Omental fat pad (tissue), 4 donors: ENCODE data around the gene VPS4A. TPM values are rescaled to one million over a fixed set of nuclear protein-coding genes. Genes with fewer than 3 reads are reported as not detected.
"Not testable (repeated sequence)": the region's sequence is repeated elsewhere in the genome, so short reads cannot be mapped to it uniquely, and the experiment has no call there.

Experiments used
- ATAC-seq: fragments of 150-250 bp; one replicate; pipeline ENCODE4 v1.9.1; 2016; ENCODE audit warnings: mild to moderate bottlenecking, moderate library complexity; ENCODE audit not compliant: low FRiP score
- DNase-seq: peaks from one replicate; pipeline ENCODE4 v3.0.0-alpha.2; 2019; ENCODE audit warnings: low spot score
- total RNA-seq, 4 donors: library from RNA; depleted of rRNA; stranded (reverse); fragments of >200 nt; gene quantifications; one replicate each; pipeline ENCODE4 v1.1.0, GENCODE V29; 2016
- TF ChIP-seq, protein P1 (sequence below), 3 donors: fragments of 450-650 bp; IDR thresholded peaks; one replicate each; pipeline ENCODE4 v1.5.1; 2016 to 2017; ENCODE audit warnings: antibody characterized with exemption in 3 of 3, mild to moderate bottlenecking in 3 of 3, moderate library complexity in 2 of 3

VPS4A gene
- total RNA-seq, 4 donors from 2014 or later = 26.6 to 39.0 (median 34.1) TPM

DNA sequence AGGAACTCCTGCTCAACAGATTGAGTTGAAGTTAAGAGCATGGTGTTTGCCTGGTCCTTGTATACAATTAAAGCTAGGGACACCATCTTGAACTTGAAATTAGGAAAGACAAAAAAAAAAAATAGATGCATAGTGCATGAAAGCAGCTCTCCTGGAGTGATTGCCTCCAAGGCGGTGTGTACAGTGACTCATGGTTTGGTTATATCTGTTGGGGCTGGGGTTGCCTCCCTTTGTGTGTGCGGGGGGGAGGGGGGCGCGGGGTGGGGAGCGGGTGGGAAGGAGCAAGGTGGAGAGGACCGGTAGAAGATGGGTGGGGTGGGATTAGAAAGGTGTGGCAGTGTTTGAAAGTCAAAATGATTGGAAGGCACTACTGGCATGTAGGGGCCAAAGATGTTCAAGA lies 37.1 kb downstream of the VPS4A start:
- ATAC-seq (no peak), DNase-seq (no peak)
- TF ChIP-seq, protein P1, sequence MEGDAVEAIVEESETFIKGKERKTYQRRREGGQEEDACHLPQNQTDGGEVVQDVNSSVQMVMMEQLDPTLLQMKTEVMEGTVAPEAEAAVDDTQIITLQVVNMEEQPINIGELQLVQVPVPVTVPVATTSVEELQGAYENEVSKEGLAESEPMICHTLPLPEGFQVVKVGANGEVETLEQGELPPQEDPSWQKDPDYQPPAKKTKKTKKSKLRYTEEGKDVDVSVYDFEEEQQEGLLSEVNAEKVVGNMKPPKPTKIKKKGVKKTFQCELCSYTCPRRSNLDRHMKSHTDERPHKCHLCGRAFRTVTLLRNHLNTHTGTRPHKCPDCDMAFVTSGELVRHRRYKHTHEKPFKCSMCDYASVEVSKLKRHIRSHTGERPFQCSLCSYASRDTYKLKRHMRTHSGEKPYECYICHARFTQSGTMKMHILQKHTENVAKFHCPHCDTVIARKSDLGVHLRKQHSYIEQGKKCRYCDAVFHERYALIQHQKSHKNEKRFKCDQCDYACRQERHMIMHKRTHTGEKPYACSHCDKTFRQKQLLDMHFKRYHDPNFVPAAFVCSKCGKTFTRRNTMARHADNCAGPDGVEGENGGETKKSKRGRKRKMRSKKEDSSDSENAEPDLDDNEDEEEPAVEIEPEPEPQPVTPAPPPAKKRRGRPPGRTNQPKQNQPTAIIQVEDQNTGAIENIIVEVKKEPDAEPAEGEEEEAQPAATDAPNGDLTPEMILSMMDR (IDR thresholded peaks at IDR 0.05) = no peak

DNA sequence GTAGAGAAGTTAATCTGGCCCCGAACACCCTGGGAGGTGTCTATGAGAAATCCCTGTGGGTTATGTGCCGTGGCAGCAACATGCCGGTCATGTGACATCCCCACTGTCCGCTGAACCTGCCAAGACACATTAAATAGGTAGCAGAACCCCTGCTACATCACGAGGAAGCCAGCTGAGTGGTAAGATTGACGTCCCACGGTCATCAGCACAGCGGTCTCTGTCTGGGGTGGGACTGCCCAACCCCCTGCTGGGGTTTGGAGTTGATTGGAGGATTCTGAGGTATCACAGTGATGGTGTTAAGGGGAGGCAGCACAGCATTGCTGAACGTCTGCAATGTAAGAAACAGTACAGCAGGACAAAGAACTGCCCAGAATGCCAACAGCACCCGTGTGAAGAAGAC lies 38.4 kb downstream of the VPS4A start:
- ATAC-seq = no peak
- no peak for DNase-seq
- TF ChIP-seq, protein P1 (IDR thresholded peaks at IDR 0.05) = no peak

DNA sequence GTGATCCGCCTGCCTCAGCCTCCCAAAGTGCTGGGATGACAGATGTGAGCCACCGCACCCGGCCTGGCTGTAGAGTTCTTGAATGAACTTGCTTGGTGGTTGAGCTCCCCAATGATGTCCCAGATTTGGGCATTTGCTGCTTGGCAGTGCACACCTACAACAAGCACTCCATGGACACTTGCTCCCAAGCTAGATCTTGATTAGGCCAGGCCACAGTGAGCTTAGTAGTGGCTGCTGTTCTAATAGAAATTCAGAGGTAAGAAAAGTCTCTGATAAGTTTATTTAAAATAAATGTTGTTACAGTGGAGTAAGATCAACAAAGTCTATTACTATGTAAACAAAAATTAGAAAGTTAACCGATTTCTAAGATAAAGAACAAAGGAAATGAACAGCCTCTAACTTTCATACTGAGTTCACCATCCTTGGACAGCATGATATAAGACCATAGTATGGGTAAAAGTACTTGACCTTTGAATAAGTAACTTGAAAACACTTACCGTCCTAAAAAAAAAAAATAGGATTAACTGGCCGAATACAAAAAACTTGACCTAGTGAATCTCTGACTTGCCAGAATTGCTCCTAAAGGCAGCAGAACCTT lies 39.5 kb downstream of the VPS4A start:
- DNase-seq (no peak), ATAC-seq (no peak)
- TF ChIP-seq, protein P1 (IDR thresholded peaks at IDR 0.05) = no peak

DNA sequence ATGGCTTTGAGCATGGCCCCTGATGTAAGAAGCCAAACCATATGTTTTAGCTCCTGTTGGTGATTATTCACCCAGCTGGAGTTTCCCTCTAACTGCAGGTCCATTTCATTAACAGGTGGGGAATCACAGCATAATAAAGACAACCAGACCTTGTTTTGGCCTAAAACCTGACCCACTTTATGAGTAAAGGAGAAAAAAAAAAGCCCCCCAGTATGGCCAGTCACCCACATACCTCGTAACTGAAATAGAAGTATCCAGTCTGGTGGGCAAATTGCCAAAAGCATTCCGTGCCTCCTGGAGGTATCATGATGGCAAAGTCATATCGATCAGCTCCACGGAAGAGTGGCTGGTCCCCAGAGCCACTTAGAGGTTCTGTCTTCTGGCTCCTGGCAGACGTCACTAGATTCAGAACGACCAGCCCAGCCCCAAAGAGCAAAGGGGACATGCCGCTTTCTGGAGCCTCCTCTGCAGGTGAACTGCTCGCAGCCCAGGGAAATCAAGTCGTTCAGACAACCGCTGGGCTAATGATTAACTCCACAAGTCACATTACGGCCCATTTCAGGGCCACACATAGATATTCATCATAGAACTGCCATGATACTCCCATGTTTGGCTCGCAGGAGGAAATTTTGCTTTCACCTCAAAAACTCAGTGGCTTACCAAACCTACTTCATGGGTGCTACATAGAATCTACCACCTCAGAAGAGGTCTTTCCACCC lies 40.3 kb downstream of the VPS4A start, which contains the start of gene TMED6:
TSS of gene TMED6 (minus strand) at position 478 of the 719 bp plus-strand sequence. CDS start at position 445, 33 bp downstream.
- no peak for ATAC-seq
- TF ChIP-seq, protein P1 (IDR thresholded peaks at IDR 0.05) = no peak
- DNase-seq = no peak

DNA sequence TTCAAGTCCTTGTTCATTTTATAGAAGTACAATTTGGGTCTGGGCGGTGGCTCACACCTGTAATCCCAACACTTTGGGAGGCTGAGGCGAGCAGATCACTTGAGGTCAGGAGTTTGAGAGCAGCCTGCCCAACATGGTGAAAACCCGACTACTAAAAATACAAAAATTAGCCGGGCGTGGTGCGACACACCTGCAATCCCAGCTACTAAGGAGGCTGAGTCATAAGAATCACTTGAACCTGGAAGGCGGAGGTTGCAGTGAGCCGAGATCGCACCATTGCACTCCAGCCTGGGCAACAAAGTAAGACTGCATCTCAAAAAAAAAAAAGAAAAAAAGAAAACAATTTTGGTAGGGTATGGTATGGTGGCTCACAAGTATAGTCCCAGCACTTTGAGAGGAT lies 48.9 kb downstream of the VPS4A start:
- not testable (repeated sequence) for DNase-seq, ATAC-seq

DNA sequence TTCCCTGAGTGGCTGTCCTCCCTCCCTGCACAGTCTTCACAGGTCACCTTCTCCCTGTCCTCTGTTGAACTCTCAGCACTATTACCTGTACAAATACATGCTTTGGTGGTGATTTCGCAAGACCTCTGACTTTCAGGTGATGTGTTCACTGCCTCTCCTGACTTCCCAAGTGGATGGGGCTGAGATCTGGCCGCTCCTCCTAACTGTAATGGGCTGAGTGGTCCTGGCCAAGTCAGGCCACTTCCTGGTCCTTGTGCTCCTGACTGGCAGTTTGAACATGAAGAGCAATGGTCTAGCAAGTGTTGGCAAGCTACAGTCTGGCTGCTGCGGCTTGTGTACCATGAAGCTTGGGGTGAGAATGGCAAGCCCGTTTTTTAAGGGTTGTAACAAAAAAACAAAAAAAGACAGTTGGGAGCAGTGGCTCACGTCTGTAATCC lies 52.1 kb downstream of the VPS4A start:
- ATAC-seq (no peak), DNase-seq (no peak)
- TF ChIP-seq, protein P1 (IDR thresholded peaks at IDR 0.05) = no peak

DNA sequence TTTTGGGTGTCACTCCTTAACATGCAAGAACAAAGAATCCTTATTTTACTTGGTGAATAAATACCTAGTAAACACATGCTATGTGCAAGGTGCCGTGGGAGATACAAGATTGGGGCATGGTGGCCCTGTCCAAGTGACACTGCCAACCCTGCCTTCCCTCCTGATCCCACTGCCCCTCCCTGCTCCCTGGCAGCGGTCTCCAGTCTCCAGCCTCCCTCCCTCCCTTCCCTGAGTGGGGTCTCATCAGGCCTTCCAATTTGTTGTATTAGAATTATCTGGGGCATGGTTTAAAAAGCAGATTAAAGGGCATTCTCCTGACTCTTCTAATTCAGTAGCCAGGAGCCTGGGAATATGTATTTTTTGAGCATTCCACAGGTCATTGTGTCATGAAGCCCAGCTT lies 52.9 kb downstream of the VPS4A start:
- no peak for ATAC-seq
- DNase-seq = no peak
- TF ChIP-seq, protein P1 (IDR thresholded peaks at IDR 0.05) = no peak
